SK-N-SH (cell line): ENCODE results near the gene RHOJ. TPM values are rescaled to one million over a fixed set of nuclear protein-coding genes. Genes with fewer than 3 reads are reported as not detected.
A peak's percentile ranks its signal among the peaks of the same experiment; 100 is the strongest.

Experiments
- CTCF ChIA-PET: fragments of 300-600, 350-600 bp; formaldehyde crosslinking; extraction: SDS; loops from one replicate; lab custom pipeline; 2021; lab: Yijun Ruan, JAX
- POLR2A ChIA-PET: fragments of 350-600 bp; sonication (Branson Sonifier 250); formaldehyde crosslinking; extraction: SDS; loops from one replicate; lab custom pipeline; 2020; ENCODE audit warnings: antibody characterized with exemption, inconsistent platforms; lab: Yijun Ruan, JAX
- DNase-seq: peaks from one replicate; pipeline ENCODE4 v3.0.0; 2012
- H2AFZ ChIP-seq: fragments of 200-600 bp; sonication (generic); 2 replicates; pipeline ENCODE4 v1.8.1; 2016; ENCODE audit warnings: antibody characterized with exemption, mild to moderate bottlenecking, low read depth
- H3F3A ChIP-seq: fragments of 200-600 bp; sonication (generic); replicated peaks from 2 replicates; pipeline ENCODE3; 2016; ENCODE audit warnings: antibody characterized with exemption, mild to moderate bottlenecking; ENCODE audit not compliant: insufficient read depth
- H3K27ac ChIP-seq, 2 experiments: fragments of 200-500 bp in 1 of 2; fragments of 200-600 bp in 1 of 2; sonication (Bioruptor generic) in 1 of 2; sonication (generic), shearing (Covaris generic) in 1 of 2; 2 replicates each; pipeline versions ENCODE4 v1.5.1 to v1.6.1; 2014 to 2016; ENCODE audit warnings: low read depth in 2 of 2, inconsistent platforms in 1 of 2, low read length in 1 of 2, mild to moderate bottlenecking in 1 of 2, mixed read lengths in 1 of 2
- H3K27me3 ChIP-seq: fragments of 200-600 bp; sonication (generic), shearing (Covaris generic); 2 replicates; pipeline ENCODE4 v1.6.1; 2016; ENCODE audit warnings: mixed run types; ENCODE audit not compliant: insufficient read depth
- H3K36me3 ChIP-seq, 2 experiments: fragments of 200-500 bp in 1 of 2; fragments of 200-600 bp in 1 of 2; sonication (Bioruptor generic) in 1 of 2; sonication (generic) in 1 of 2; replicated peaks in 1 of 2; 2 replicates each; pipeline versions ENCODE3 to v1.5.1; 2014 to 2016; ENCODE audit warnings: low read length in 1 of 2, mild to moderate bottlenecking in 1 of 2; ENCODE audit not compliant: insufficient read depth in 2 of 2, control insufficient read depth in 1 of 2
- H3K4me1 ChIP-seq, 2 experiments: fragments of 200-500 bp in 1 of 2; fragments of 200-600 bp in 1 of 2; sonication (Bioruptor generic) in 1 of 2; sonication (generic), shearing (Covaris generic) in 1 of 2; 2 replicates each; pipeline versions ENCODE4 v1.5.1 to v1.6.1; 2014 to 2016; ENCODE audit warnings: low read depth in 1 of 2, low read length in 1 of 2, mixed run types in 1 of 2; ENCODE audit not compliant: insufficient read depth in 2 of 2, control insufficient read depth in 1 of 2
- H3K4me2 ChIP-seq: fragments of 200-600 bp; sonication (generic), shearing (Covaris generic); 2 replicates; pipeline ENCODE4 v1.6.1; 2017; ENCODE audit warnings: mixed run types
- H3K4me3 ChIP-seq, 2 experiments: fragments of 200-500 bp in 1 of 2; fragments of 200-600 bp in 1 of 2; sonication (Bioruptor generic) in 1 of 2; sonication (generic), shearing (Covaris generic) in 1 of 2; 2 replicates each; pipeline versions ENCODE4 v1.5.1 to v1.8.1; 2014 to 2016; ENCODE audit warnings: low read depth in 2 of 2, inconsistent platforms in 1 of 2, low read length in 1 of 2, mild to moderate bottlenecking in 1 of 2, mixed read lengths in 1 of 2, moderate library complexity in 1 of 2
- H3K79me2 ChIP-seq: fragments of 200-600 bp; sonication (generic); 2 replicates; pipeline ENCODE4 v1.8.1; 2017; ENCODE audit warnings: mild to moderate bottlenecking; ENCODE audit not compliant: insufficient read depth
- H3K9ac ChIP-seq: fragments of 200-600 bp; sonication (generic); 2 replicates; pipeline ENCODE4 v1.6.1; 2017; ENCODE audit warnings: mixed run types
- H3K9me2 ChIP-seq: fragments of 200-600 bp; sonication (generic); 2 replicates; pipeline ENCODE4 v1.6.1; 2017; ENCODE audit warnings: mixed run types
- H3K9me3 ChIP-seq: fragments of 200-600 bp; sonication (generic); 2 replicates; pipeline ENCODE4 v1.6.1; 2017; ENCODE audit warnings: mixed run types, mild to moderate bottlenecking, moderate library complexity
- H4K20me1 ChIP-seq: fragments of 200-600 bp; sonication (generic); 2 replicates; pipeline ENCODE4 v1.6.1; 2017; ENCODE audit warnings: mild to moderate bottlenecking, mixed run types; ENCODE audit not compliant: insufficient read depth
- ELF1 ChIP-seq: IDR thresholded peaks from 2 replicates; pipeline ENCODE4 v1.4.0; 2012
- FOSL2 ChIP-seq: IDR thresholded peaks from 2 replicates; pipeline ENCODE4 v1.4.0; 2012; ENCODE audit warnings: low read depth, mild to moderate bottlenecking, moderate library complexity, borderline replicate concordance
- FOXJ3 ChIP-seq: sonication (generic); formaldehyde crosslinking; IDR thresholded peaks from 2 replicates; pipeline ENCODE4 v1.5.1; 2020; ENCODE audit warnings: mild to moderate bottlenecking, missing genetic modification reagents
- GABPA ChIP-seq: IDR thresholded peaks from 2 replicates; pipeline ENCODE4 v1.4.0; 2012; ENCODE audit warnings: low read depth, mild to moderate bottlenecking
- GATA2 ChIP-seq: sonication (generic); formaldehyde crosslinking; IDR thresholded peaks from 2 replicates; pipeline ENCODE4 v1.5.0; 2020; ENCODE audit warnings: mild to moderate bottlenecking, missing genetic modification reagents
- MAX ChIP-seq: IDR thresholded peaks from 2 replicates; pipeline ENCODE4 v1.4.0; 2012; ENCODE audit warnings: low read depth
- MEF2A ChIP-seq: IDR thresholded peaks from 2 replicates; pipeline ENCODE4 v1.4.0; 2012; ENCODE audit warnings: low read depth, borderline replicate concordance
- MXI1 ChIP-seq: IDR thresholded peaks from 2 replicates; pipeline ENCODE4 v1.6.1; 2012; ENCODE audit warnings: mild to moderate bottlenecking, low read depth, low read length, improper control_type of control experiment
- NFIC ChIP-seq: IDR thresholded peaks from 2 replicates; pipeline ENCODE4 v1.4.0; 2012; ENCODE audit warnings: borderline replicate concordance
- NRF1 ChIP-seq: IDR thresholded peaks from 2 replicates; pipeline ENCODE4 v1.6.1; 2012; ENCODE audit warnings: low read depth, mild to moderate bottlenecking, low read length
- REST ChIP-seq: IDR thresholded peaks from 2 replicates; pipeline ENCODE4 v1.6.1; 2012; ENCODE audit warnings: mild to moderate bottlenecking, low read depth, low read length, moderate library complexity
- TAF1 ChIP-seq: IDR thresholded peaks from 2 replicates; pipeline ENCODE4 v1.6.1; 2012; ENCODE audit warnings: low read depth, mild to moderate bottlenecking, low read length, moderate library complexity, borderline replicate concordance
- TCF12 ChIP-seq: IDR thresholded peaks from 2 replicates; pipeline ENCODE4 v1.4.0; 2012
- YY1 ChIP-seq: IDR thresholded peaks from 2 replicates; pipeline ENCODE4 v1.4.0; 2012; ENCODE audit warnings: low read depth, mild to moderate bottlenecking
- ZBTB33 ChIP-seq: IDR thresholded peaks from 2 replicates; pipeline ENCODE4 v1.4.0; 2012; ENCODE audit warnings: low read depth, borderline replicate concordance
- WGBS: methylation state at CpG from one replicate; pipeline ENCODE4 v1.1.6; 2017; ENCODE audit warnings: low lambda C conversion rate; 5-methylcytosine and 5-hydroxymethylcytosine counted together
- polyA plus RNA-seq, 3 experiments: library from polyadenylated mRNA; depleted of rRNA; stranded (reverse); fragments of >200 nt; gene quantifications; 2 replicates each; pipeline ENCODE4 v1.2.3, GENCODE V29; 2012
- TF ChIP-seq, protein P1 (sequence below): IDR thresholded peaks from 2 replicates; pipeline ENCODE4; 2012
- TF ChIP-seq, protein P2 (sequence below): fragments of 200-600 bp; sonication (generic); IDR thresholded peaks from 2 replicates; pipeline ENCODE4 v1.6.1; 2017; ENCODE audit warnings: antibody characterized with exemption, mild to moderate bottlenecking, moderate library complexity
- TF ChIP-seq, protein P3 (sequence below): fragments of 150-350 bp; IDR thresholded peaks from 2 replicates; pipeline ENCODE4 v1.6.1; 2017; ENCODE audit warnings: antibody characterized with exemption, low read length, low read depth, borderline replicate concordance

Gene RHOJ
- polyA plus RNA-seq, 1 of the 3 experiments (the other 2 are of a cell fraction) = 12.1 TPM

DNA sequence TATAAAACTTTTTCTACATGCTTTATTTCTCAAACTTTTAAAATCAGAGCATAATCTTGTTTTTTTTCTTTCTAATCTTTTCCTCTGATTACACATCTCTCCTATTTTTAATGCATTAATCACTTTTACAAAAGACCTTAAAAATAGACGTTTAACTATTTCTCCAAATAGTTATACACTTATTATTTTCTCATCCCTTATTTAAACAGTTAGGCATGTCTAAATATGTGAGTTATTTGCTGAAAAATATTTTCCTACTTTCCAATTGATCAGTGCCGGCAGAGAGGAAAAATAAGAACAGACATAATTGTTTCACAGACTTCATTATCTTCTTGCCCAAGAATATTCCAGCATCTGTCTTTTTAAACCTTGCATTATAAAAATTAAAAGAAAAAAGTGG lies 28.7 kb upstream of the RHOJ start:
- H3K27ac ChIP-seq = peak overlapping the region in 1 of 2 experiments; percentile 69; a peak in 2 of 4 replicates

More for the DNA sequence above, 28.7 kb upstream of the RHOJ start:
- H3K4me3 ChIP-seq = 0 out of 4 replicates have a peak overlapping the region, but pooled peaks of 1 of the 2 experiments have one; percentile 19
- peak overlapping the region; percentile 56 for H3K9ac ChIP-seq
- DNase-seq = no peak
- peaks cover 0 to 13% of the 10 kb centered on the region in 2 experiments; a peak in 1 of 4 replicates for H3K4me1 ChIP-seq
- 8% methylated on average over 2 of the region's 2 CpGs for WGBS
- no peaks in the 10 kb centered on the region for H4K20me1 ChIP-seq
- H3K9me3 ChIP-seq = no peaks in the 10 kb centered on the region
- peak overlapping the region; percentile 21; the same call in 1 of the 2 replicates for H2AFZ ChIP-seq
- no peaks in the 10 kb centered on the region for H3F3A ChIP-seq
- CTCF ChIA-PET = interaction anchor here (1.1 to 4.7 kb wide), 3 partner anchors 21 to 102 kb away, joined by 3 to 35 read pairs (median 7); no protein-coding TSS in a partner anchor
- POLR2A ChIA-PET = no interaction called here
- H3K36me3 ChIP-seq = no peaks in the 10 kb centered on the region
- no peak for TF ChIP-seq NRF1
- TF ChIP-seq, protein P1, sequence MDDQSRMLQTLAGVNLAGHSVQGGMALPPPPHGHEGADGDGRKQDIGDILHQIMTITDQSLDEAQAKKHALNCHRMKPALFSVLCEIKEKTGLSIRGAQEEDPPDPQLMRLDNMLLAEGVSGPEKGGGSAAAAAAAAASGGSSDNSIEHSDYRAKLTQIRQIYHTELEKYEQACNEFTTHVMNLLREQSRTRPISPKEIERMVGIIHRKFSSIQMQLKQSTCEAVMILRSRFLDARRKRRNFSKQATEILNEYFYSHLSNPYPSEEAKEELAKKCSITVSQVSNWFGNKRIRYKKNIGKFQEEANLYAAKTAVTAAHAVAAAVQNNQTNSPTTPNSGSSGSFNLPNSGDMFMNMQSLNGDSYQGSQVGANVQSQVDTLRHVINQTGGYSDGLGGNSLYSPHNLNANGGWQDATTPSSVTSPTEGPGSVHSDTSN = no peak
- TF ChIP-seq GABPA = no peak
- TF ChIP-seq, protein P2, sequence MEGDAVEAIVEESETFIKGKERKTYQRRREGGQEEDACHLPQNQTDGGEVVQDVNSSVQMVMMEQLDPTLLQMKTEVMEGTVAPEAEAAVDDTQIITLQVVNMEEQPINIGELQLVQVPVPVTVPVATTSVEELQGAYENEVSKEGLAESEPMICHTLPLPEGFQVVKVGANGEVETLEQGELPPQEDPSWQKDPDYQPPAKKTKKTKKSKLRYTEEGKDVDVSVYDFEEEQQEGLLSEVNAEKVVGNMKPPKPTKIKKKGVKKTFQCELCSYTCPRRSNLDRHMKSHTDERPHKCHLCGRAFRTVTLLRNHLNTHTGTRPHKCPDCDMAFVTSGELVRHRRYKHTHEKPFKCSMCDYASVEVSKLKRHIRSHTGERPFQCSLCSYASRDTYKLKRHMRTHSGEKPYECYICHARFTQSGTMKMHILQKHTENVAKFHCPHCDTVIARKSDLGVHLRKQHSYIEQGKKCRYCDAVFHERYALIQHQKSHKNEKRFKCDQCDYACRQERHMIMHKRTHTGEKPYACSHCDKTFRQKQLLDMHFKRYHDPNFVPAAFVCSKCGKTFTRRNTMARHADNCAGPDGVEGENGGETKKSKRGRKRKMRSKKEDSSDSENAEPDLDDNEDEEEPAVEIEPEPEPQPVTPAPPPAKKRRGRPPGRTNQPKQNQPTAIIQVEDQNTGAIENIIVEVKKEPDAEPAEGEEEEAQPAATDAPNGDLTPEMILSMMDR = no peak
- no peak for TF ChIP-seq MEF2A
- TF ChIP-seq ZBTB33 = no peak
- TF ChIP-seq REST = no peak
- TF ChIP-seq, protein P3, sequence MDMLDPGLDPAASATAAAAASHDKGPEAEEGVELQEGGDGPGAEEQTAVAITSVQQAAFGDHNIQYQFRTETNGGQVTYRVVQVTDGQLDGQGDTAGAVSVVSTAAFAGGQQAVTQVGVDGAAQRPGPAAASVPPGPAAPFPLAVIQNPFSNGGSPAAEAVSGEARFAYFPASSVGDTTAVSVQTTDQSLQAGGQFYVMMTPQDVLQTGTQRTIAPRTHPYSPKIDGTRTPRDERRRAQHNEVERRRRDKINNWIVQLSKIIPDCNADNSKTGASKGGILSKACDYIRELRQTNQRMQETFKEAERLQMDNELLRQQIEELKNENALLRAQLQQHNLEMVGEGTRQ = no peak
- no peak for TF ChIP-seq GATA2
- no peak for TF ChIP-seq MXI1
- TF ChIP-seq NFIC = no peak
- no peak for TF ChIP-seq FOSL2
- no peak for TF ChIP-seq TCF12
- no peak for TF ChIP-seq MAX
- TF ChIP-seq ELF1 = no peak
- TF ChIP-seq TAF1 = no peak
- no peak for TF ChIP-seq FOXJ3 (CRISPR knock-in tag)
- no peak for TF ChIP-seq YY1
- H3K4me2 ChIP-seq = peak overlapping the region; percentile 22; the same call in 1 of the 2 replicates
- H3K9me2 ChIP-seq = no peaks in the 10 kb centered on the region
- H3K79me2 ChIP-seq = no peaks in the 10 kb centered on the region
- no peaks in the 10 kb centered on the region for H3K27me3 ChIP-seq
